Keratinocyte (primary cell): ENCODE results near the gene TTLL5. TPM values are rescaled to one million over a fixed set of nuclear protein-coding genes. Genes with fewer than 3 reads are reported as not detected.

Experiments
- DNase-seq: peaks from one replicate; pipeline ENCODE4 v3.0.0-alpha.2; 2011; ENCODE audit warnings: low read depth, missing footprints, low spot score
- FAIRE-seq: peaks from 2 replicates; lab custom pipeline; 2011; peaks lifted over from hg19 to GRCh38; lab: Jason Lieb, UNC
- H2AFZ ChIP-seq: 2 replicates; pipeline ENCODE4 v1.6.0; 2012; ENCODE audit warnings: low read length, control low read depth, inconsistent platforms; ENCODE audit not compliant: control insufficient read depth
- H3K27ac ChIP-seq: 2 replicates; pipeline ENCODE4 v1.5.1; 2011; ENCODE audit warnings: low read length; ENCODE audit not compliant: control insufficient read depth, insufficient read depth
- H3K27me3 ChIP-seq: 3 replicates; pipeline ENCODE4 v1.6.0; 2011; ENCODE audit warnings: low read length; ENCODE audit not compliant: control insufficient read depth, insufficient read depth; ENCODE audit errors: extremely low read depth
- H3K36me3 ChIP-seq, 2 experiments: 2 replicates in 1 of 2; 3 replicates in 1 of 2; pipeline ENCODE4 v1.5.1; 2011; ENCODE audit warnings: low read length in 2 of 2, mild to moderate bottlenecking in 1 of 2; ENCODE audit not compliant: control insufficient read depth in 2 of 2, insufficient read depth in 2 of 2; ENCODE audit errors: extremely low read depth in 1 of 2
- H3K4me1 ChIP-seq: 3 replicates; pipeline ENCODE4 v1.5.1; 2011; ENCODE audit warnings: low read length; ENCODE audit not compliant: control insufficient read depth, insufficient read depth; ENCODE audit errors: extremely low read depth
- H3K4me2 ChIP-seq: 3 replicates; pipeline ENCODE4 v1.6.0; 2011; ENCODE audit warnings: low read depth, low read length; ENCODE audit not compliant: control insufficient read depth, insufficient read depth; ENCODE audit errors: extremely low read depth
- H3K4me3 ChIP-seq, 3 experiments: fragments of 200-600 bp in 1 of 3; sonication (generic) in 1 of 3; 2 replicates in 2 of 3; 3 replicates in 1 of 3; pipeline ENCODE4 v1.5.1; 2011 to 2016; ENCODE audit warnings: low read length in 3 of 3, mild to moderate bottlenecking in 3 of 3, control low read depth in 2 of 3, inconsistent platforms in 1 of 3, low read depth in 1 of 3, mixed read lengths in 1 of 3, mixed run types in 1 of 3, moderate library complexity in 1 of 3; ENCODE audit not compliant: control insufficient read depth in 2 of 3, insufficient read depth in 2 of 3; ENCODE audit errors: extremely low read depth in 1 of 3
- H3K79me2 ChIP-seq: 2 replicates; pipeline ENCODE4 v1.6.0; 2012; ENCODE audit warnings: low read length; ENCODE audit not compliant: control insufficient read depth, insufficient read depth
- H3K9ac ChIP-seq: 3 replicates; pipeline ENCODE4 v1.6.0; 2011; ENCODE audit warnings: low read length; ENCODE audit not compliant: control insufficient read depth, insufficient read depth; ENCODE audit errors: extremely low read depth
- H3K9me1 ChIP-seq: 3 replicates; pipeline ENCODE4 v1.6.0; 2011; ENCODE audit warnings: low read length; ENCODE audit not compliant: control insufficient read depth, insufficient read depth; ENCODE audit errors: extremely low read depth
- H3K9me3 ChIP-seq: 2 replicates; pipeline ENCODE4 v1.5.1; 2012; ENCODE audit warnings: low read depth, low read length; ENCODE audit not compliant: control insufficient read depth
- H4K20me1 ChIP-seq: 3 replicates; pipeline ENCODE4 v1.6.0; 2011; ENCODE audit warnings: low read length; ENCODE audit not compliant: control insufficient read depth, insufficient read depth; ENCODE audit errors: extremely low read depth
- CTCF ChIP-seq, 3 experiments: IDR thresholded peaks in 1 of 3; conservative IDR thresholded peaks in 1 of 3; optimal IDR thresholded peaks in 1 of 3; 2 replicates in 2 of 3; 3 replicates in 1 of 3; pipeline versions ENCODE3 to v1.5.1; 2011; ENCODE audit warnings: low read length in 3 of 3, mild to moderate bottlenecking in 3 of 3, moderate library complexity in 2 of 3, control low read depth in 1 of 3, inconsistent platforms in 1 of 3; ENCODE audit not compliant: insufficient read depth in 2 of 3; ENCODE audit errors: extremely low read depth in 1 of 3
- EZH2 ChIP-seq: IDR thresholded peaks from one replicate; pipeline ENCODE4 v1.6.1; 2012; ENCODE audit warnings: inconsistent platforms, mild to moderate bottlenecking, low read length, moderate library complexity
- dilution Hi-C: fragments of 300-500 bp; cut with MboI; formaldehyde crosslinking; loops from one replicate; pipeline ENCODE4 v1.7.0; 2020; ENCODE audit warnings: low sequenced_read_pairs; ENCODE audit not compliant: extremely low pct_ligation_motif_present
- polyA plus RNA-seq, 5 experiments: library from polyadenylated mRNA; depleted of rRNA in 3 of 5; stranded (reverse) in 3 of 5; stranded (forward) in 1 of 5; unstranded in 1 of 5; fragments of >200 nt; gene quantifications; 1 replicate in 1 of 5; 2 replicates in 3 of 5; 3 replicates in 1 of 5; pipeline versions ENCODE4 v1.2.1 to v1.2.3, GENCODE V29; 2011 to 2012; ENCODE audit warnings: missing spikeins in 2 of 5, low read depth in 1 of 5, low replicate concordance in 1 of 5

TTLL5 gene
- polyA plus RNA-seq, 1 donor (not counting 4 experiments of a cell fraction or from before 2014, with no cell fraction given), result 20.7 TPM

GRCh38 chr14:75675265-75675960, 14.4 kb downstream of the TTLL5 start:
- H3K79me2 ChIP-seq, result peaks cover 6% of the 10 kb centered on the region

GRCh38 chr14:75685910-75686309, 24.9 kb downstream of the TTLL5 start:
- H3K36me3 ChIP-seq, result peaks cover 0 to 6% of the 10 kb centered on the region in 2 experiments
- H4K20me1 ChIP-seq, result no peaks in the 10 kb centered on the region
- TF ChIP-seq CTCF (optimal IDR thresholded peaks at IDR 0.05 in 1 of 3, IDR thresholded peaks at IDR 0.05 in 1 of 3, conservative IDR thresholded peaks at IDR 0.05 in 1 of 3; ENCODE audit: extremely low read depth in 1 of 3, insufficient read depth in 2 of 3, low read length in 3 of 3) (no peak), EZH2 (no peak)
- no peak overlapping the region for H3K4me2 ChIP-seq
- no peak overlapping the region for H3K9ac ChIP-seq
- dilution Hi-C loops, result no loop called here
- FAIRE-seq (no peak), DNase-seq (no peak)
- no peak overlapping the region for H3K27ac ChIP-seq
- no peak overlapping the region for H2AFZ ChIP-seq
- no peak overlapping the region for H3K4me3 ChIP-seq
- no peaks in the 10 kb centered on the region for H3K79me2 ChIP-seq
- no peaks in the 10 kb centered on the region for H3K27me3 ChIP-seq
- H3K9me1 ChIP-seq, result no peaks in the 10 kb centered on the region
- no peaks in the 10 kb centered on the region for H3K4me1 ChIP-seq
- H3K9me3 ChIP-seq, result no peaks in the 10 kb centered on the region

More at GRCh38 chr14:75675265-75675960, 14.4 kb downstream of the TTLL5 start:
- Histone ChIP-seq H2AFZ (peak overlapping the region; percentile 38), H4K20me1 (no peaks in the 10 kb centered on the region), H3K27ac (peak overlapping the region; percentile 40), H3K4me2 (peak overlapping the region; percentile 50), H3K9me3 (no peaks in the 10 kb centered on the region), H3K4me3 (no peak overlapping the region), H3K4me1 (peaks cover 12% of the 10 kb centered on the region), H3K36me3 (no peaks in the 10 kb centered on the region), H3K9ac (no peak overlapping the region), H3K9me1 (no peaks in the 10 kb centered on the region), H3K27me3 (no peaks in the 10 kb centered on the region)
- peak; percentile 59 for FAIRE-seq
- TF ChIP-seq EZH2 (no peak), CTCF (optimal IDR thresholded peaks at IDR 0.05 in 1 of 3, IDR thresholded peaks at IDR 0.05 in 1 of 3, conservative IDR thresholded peaks at IDR 0.05 in 1 of 3; ENCODE audit: extremely low read depth in 1 of 3, insufficient read depth in 2 of 3, low read length in 3 of 3) (peak in 2 of 3 experiments; percentile 26 to 43)
- no peak for DNase-seq
- dilution Hi-C loops, result no loop called here
